Measurements from ENCODE around the gene GRSF1.
"Not testable (repeated sequence)": the region's sequence is repeated elsewhere in the genome, so short reads cannot be mapped to it uniquely, and the experiment has no call there.

The GRSF1 gene

GRCh38 chr4:70816894-70817293 lies 22.8 kb downstream of the GRSF1 start:
- H3K4me3 ChIP-seq (ENCODE audit: low read length): no peak overlapping the region
- no peak for TF ChIP-seq ZNF274 (IDR thresholded peaks at IDR 0.05; ENCODE audit: low read depth, low read length)

DNA sequence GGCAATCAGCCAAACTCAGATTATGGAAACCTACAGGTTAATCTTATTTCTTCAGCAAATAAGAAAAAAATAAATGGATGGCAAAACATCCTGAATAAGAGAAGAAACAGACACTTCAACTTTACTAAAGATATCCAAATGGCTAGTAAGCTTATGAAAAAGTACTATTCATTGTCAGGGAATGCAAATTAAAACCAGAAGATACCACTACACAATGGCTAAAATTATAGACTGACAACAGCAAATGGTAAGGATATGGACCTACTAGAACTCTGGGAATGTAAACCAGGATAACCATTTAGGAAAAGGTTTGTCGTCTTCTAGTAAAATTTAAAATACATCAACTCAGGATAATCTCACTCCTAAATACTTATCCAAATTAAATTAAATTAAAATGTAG lies 24.3 kb downstream of the GRSF1 start:
- H3K4me3 ChIP-seq (ENCODE audit: low read length): no peak overlapping the region
- no peak for TF ChIP-seq ZNF274 (IDR thresholded peaks at IDR 0.05; ENCODE audit: low read depth, low read length)

GRCh38 chr4:70808151-70808550 lies 31.5 kb downstream of the GRSF1 start:
- no peak overlapping the region for H3K4me3 ChIP-seq (ENCODE audit: low read length)
- TF ChIP-seq ZNF274 (IDR thresholded peaks at IDR 0.05; ENCODE audit: low read depth, low read length): no peak

GRCh38 chr4:70802928-70803580 lies 36.6 kb downstream of the GRSF1 start:
- no peak for TF ChIP-seq ZNF274 (IDR thresholded peaks at IDR 0.05; ENCODE audit: low read depth, low read length)
- H3K4me3 ChIP-seq (ENCODE audit: low read length): no peak overlapping the region

GRCh38 chr4:70801265-70801809 lies 38.4 kb downstream of the GRSF1 start:
- no peak for TF ChIP-seq ZNF274 (IDR thresholded peaks at IDR 0.05; ENCODE audit: low read depth, low read length)
- H3K4me3 ChIP-seq (ENCODE audit: low read length): no peak overlapping the region

DNA sequence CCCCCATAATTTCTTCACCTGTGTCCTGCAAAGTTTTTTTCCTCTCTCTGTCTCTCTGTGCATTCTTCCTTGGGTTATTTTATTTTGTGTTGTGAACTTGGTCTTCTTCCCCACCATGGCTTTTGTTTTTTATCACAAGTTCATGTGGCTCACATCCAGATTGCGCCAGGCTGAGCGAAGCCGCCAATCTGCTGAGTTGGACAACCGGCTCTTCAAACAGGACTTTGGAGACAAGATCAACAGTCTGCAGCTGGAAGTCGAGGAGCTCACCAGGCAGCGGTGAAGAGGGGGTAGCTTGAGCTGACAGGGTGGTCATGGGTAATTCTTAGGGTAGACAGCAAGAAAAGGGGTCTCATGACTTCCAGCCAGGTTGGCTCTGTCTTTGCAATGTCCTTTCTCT lies 46.1 kb downstream of the GRSF1 start:
- no peak for TF ChIP-seq ZNF274 (IDR thresholded peaks at IDR 0.05; ENCODE audit: low read depth, low read length)

DNA sequence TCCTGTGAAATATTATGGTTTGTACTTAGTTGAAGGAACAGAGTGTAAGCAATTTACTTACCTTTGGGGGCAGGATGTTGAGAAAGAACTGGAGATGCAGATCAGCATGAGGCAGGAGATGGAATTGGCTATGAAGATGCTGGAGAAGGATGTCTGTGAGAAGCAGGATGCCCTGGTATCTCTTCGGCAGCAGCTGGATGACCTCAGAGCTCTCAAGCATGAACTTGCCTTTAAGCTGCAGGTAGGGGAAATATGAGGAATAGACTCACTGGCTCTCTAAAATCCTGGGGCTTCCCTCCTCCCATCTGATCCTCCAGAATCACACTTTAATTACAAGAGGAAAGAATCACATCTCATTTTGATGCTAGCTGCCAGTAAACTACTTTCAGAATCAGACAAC lies 51.0 kb downstream of the GRSF1 start:
- no peak overlapping the region for H3K4me3 ChIP-seq (ENCODE audit: low read length)
- TF ChIP-seq ZNF274 (IDR thresholded peaks at IDR 0.05; ENCODE audit: low read depth, low read length): no peak

More for the DNA sequence above, 46.1 kb downstream of the GRSF1 start:
- H3K4me3 ChIP-seq (ENCODE audit: low read length): no peak overlapping the region

DNA sequence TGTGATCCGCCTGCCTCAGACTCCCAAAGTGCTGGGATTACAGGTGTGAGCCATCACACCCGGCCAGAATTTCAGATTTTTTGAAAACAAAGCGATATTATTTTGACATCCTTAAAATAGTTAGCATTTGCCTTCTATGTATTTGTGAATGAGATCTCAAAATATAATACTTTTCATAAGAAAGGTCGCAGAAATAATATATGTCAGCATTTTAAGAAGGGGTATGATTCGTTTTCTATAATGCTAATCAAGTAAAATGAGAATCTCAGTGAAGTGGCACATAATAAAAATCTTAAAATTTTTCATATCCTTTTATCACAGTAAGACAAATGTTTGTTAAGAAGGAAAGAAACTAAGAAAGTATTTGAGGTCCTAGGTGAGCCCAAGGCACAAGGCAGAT lies 52.2 kb downstream of the GRSF1 start:
- TF ChIP-seq ZNF274 (IDR thresholded peaks at IDR 0.05; ENCODE audit: low read depth, low read length): no peak
- no peak overlapping the region for H3K4me3 ChIP-seq (ENCODE audit: low read length)

DNA sequence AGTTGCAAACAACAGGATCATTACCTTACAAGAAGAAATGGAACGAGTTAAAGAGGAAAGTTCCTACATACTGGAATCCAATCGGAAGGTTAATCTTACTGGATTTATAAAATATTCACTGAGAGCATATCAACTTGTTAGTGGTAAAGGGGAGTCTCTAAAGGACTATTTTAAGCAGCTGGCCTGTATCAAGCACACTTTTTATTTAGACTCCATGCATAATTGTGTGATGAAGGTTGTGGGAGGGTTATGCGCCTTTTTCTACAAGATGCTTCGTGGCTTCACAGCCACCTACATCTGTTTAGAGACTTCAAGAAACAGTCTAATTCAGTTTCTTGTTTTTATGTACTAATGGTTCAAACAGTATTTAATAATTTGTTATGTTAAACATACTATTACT lies 56.6 kb downstream of the GRSF1 start:
- no peak overlapping the region for H3K4me3 ChIP-seq (ENCODE audit: low read length)
- no peak for TF ChIP-seq ZNF274 (IDR thresholded peaks at IDR 0.05; ENCODE audit: low read depth, low read length)

DNA sequence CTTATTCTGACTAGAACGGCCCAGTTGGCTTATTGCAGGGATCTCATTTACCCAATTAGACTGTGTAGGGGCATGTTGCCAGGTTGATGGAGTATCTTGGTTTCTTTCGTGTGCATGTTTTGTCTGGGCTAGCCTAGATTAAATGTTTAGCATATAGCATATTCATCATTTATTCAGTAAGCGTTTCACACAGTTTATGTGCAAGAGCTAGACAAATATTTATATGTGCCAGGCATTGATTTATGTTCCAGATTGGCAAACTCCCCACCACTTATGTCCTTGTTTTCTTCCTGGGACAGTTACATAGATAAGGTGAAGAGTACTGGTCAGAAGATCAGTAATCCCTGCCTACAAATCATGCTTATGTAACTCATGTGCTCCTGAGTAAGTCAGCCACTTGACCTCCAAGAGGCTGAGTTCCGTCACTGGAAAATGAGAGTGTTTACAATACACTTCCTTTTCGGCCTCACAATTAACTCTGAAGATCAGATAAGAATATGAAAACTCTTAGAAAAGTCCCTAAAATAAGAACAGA lies 60.7 kb downstream of the GRSF1 start:
- H3K4me3 ChIP-seq (ENCODE audit: low read length): no peak overlapping the region
- TF ChIP-seq ZNF274 (IDR thresholded peaks at IDR 0.05; ENCODE audit: low read depth, low read length): no peak

- no peak for TF ChIP-seq ZNF274 (IDR thresholded peaks at IDR 0.05; ENCODE audit: low read depth, low read length)
- H3K4me3 ChIP-seq (ENCODE audit: low read length): no peak overlapping the region
Measured at GRCh38 chr4:70772929-70773555, 66.6 kb downstream of the GRSF1 start.

DNA sequence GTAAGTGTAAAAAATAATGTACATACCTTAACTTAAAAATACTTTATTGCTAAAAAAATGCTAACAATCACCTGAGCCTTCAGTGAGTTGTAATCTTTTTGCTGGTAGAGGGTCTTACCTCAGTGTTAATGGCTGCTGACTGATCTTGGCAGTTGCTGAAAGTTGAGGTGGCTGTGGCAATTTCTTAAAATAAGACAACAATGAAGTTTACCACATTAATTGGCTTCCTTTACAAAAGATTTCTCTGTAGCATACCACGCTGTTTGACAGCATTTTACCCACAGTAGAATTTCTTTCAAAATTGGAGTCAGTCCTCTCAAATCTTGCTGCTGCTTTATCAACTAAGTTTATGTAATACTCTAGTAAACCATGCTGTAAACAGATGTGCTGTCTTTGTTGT lies 70.3 kb downstream of the GRSF1 start:
- H3K4me3 ChIP-seq (ENCODE audit: low read length): not testable (repeated sequence)

DNA sequence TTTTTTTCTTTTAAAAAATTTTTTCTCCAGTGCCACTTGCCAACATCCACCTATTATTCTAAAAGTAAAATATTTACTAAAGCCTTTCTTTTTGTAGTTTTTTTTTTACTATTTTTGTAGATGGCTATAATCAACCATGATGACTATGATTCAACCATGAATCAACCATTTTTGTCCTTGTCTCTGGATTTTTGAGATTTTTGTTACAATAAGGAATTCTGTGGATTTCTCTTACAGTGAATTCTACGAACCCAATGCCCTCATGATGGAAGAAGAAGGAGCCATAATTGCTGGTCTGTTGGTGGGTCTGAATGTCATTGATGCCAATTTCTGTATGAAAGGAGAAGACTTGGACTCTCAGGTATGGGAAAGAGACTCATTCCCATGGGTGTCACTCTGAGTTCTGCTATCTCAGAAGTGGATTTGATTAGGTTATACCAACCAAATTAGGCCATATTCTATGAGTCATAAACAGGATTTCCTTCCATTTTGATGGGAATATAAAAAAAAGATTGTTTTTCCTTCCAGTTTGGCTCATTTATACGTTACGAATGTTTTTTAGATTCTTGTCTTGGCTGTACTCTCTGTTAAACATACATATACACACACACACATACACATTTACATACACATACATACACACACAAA lies 71.3 kb downstream of the GRSF1 start:
- H3K4me3 ChIP-seq (ENCODE audit: low read length): no peak overlapping the region
- no peak for TF ChIP-seq ZNF274 (IDR thresholded peaks at IDR 0.05; ENCODE audit: low read depth, low read length)
